IMR-90 (cell line): ENCODE results near the gene ARSH. TPM values are rescaled to one million over a fixed set of nuclear protein-coding genes. Genes with fewer than 3 reads are reported as not detected.

Experiments
- ATAC-seq: fragments of 200-7000 bp; cut with Tn5 transposase; 2 replicates; pipeline ENCODE4 v1.9.1; 2020; ENCODE audit warnings: low read depth, mild to moderate bottlenecking, moderate library complexity
- BruUV-seq: library from RNA; stranded (reverse); fragments of 400-500 nt; replicated peaks from 2 replicates; lab custom pipeline; 2021; lab: Mats Ljungman, UMichigan
- CTCF ChIA-PET: fragments of 300-600 bp; formaldehyde crosslinking; extraction: SDS; loops from one replicate; lab custom pipeline; 2021; ENCODE audit warnings: antibody characterized with exemption; lab: Yijun Ruan, JAX
- POLR2A ChIA-PET: fragments of 300-600 bp; sonication (Branson Sonifier 250); formaldehyde crosslinking; loops from one replicate; lab custom pipeline; 2022; ENCODE audit warnings: antibody characterized with exemption; ENCODE audit not compliant: unreplicated experiment; lab: Charles Lee
- DNase-seq: peaks from one replicate; pipeline ENCODE4 v3.0.0; 2013
- H2AFZ ChIP-seq: replicated peaks from 2 replicates; pipeline ENCODE3; 2013; ENCODE audit warnings: low read length, mild to moderate bottlenecking; ENCODE audit not compliant: poor library complexity
- H2AK5ac ChIP-seq: 2 replicates; pipeline ENCODE4 v1.6.1; 2013; ENCODE audit warnings: low read depth, low read length, inconsistent platforms
- H2AK9ac ChIP-seq: replicated peaks from 2 replicates; pipeline ENCODE3; 2013; ENCODE audit warnings: mild to moderate bottlenecking, low read depth, low read length, moderate library complexity; ENCODE audit not compliant: poor library complexity
- H2BK120ac ChIP-seq: 2 replicates; pipeline ENCODE4 v1.6.1; 2013; ENCODE audit warnings: low read depth, low read length, inconsistent platforms
- H2BK15ac ChIP-seq: 3 replicates; pipeline ENCODE4 v1.6.1; 2013; ENCODE audit warnings: low read depth, low read length, inconsistent platforms
- H2BK20ac ChIP-seq: 2 replicates; pipeline ENCODE4 v1.6.1; 2013; ENCODE audit warnings: low read depth, mild to moderate bottlenecking, inconsistent platforms, low read length, moderate library complexity
- H2BK5ac ChIP-seq: 2 replicates; pipeline ENCODE4 v1.6.1; 2013; ENCODE audit warnings: mild to moderate bottlenecking, low read depth, low read length, inconsistent platforms; ENCODE audit not compliant: poor library complexity, severe bottlenecking
- H3K14ac ChIP-seq: replicated peaks from 2 replicates; pipeline ENCODE4 v1.6.1; 2013; ENCODE audit warnings: low read depth, low read length, inconsistent platforms
- H3K18ac ChIP-seq: 2 replicates; pipeline ENCODE4 v1.6.1; 2013; ENCODE audit warnings: low read depth, low read length, control low read depth
- H3K23ac ChIP-seq: 2 replicates; pipeline ENCODE4 v1.6.1; 2013; ENCODE audit warnings: low read depth, low read length, inconsistent platforms
- H3K27ac ChIP-seq: 2 replicates; pipeline ENCODE4 v1.5.1; 2013; ENCODE audit warnings: mild to moderate bottlenecking, control low read depth, low read length; ENCODE audit not compliant: insufficient read depth
- H3K27me3 ChIP-seq: 2 replicates; pipeline ENCODE4 v1.6.1; 2013; ENCODE audit warnings: low read length; ENCODE audit not compliant: control insufficient read depth, insufficient read depth
- H3K36me3 ChIP-seq: 2 replicates; pipeline ENCODE4 v1.6.1; 2013; ENCODE audit warnings: low read length, mixed read lengths; ENCODE audit not compliant: control insufficient read depth, insufficient read depth
- H3K4ac ChIP-seq: 2 replicates; pipeline ENCODE4 v1.6.1; 2013; ENCODE audit warnings: low read depth, low read length, inconsistent platforms
- H3K4me1 ChIP-seq: 2 replicates; pipeline ENCODE4 v1.6.1; 2013; ENCODE audit warnings: low read length, mixed read lengths; ENCODE audit not compliant: control insufficient read depth, insufficient read depth
- H3K4me2 ChIP-seq: 2 replicates; pipeline ENCODE4 v1.6.1; 2013; ENCODE audit warnings: low read depth, mild to moderate bottlenecking, control low read depth, low read length, moderate library complexity
- H3K4me3 ChIP-seq: 2 replicates; pipeline ENCODE4 v1.5.1; 2013; ENCODE audit warnings: low read depth, mild to moderate bottlenecking, control low read depth, low read length, moderate library complexity; ENCODE audit not compliant: insufficient read depth
- H3K56ac ChIP-seq: 2 replicates; pipeline ENCODE4 v1.6.1; 2013; ENCODE audit warnings: low read length, inconsistent platforms; ENCODE audit not compliant: insufficient read depth; ENCODE audit errors: extremely low read depth
- H3K79me1 ChIP-seq, 2 experiments: 2 replicates each; pipeline ENCODE4 v1.6.1; 2013; ENCODE audit warnings: low read length in 2 of 2, inconsistent platforms in 1 of 2, low read depth in 1 of 2
- H3K9ac ChIP-seq: 2 replicates; pipeline ENCODE4 v1.6.1; 2013; ENCODE audit warnings: low read depth, low read length, control low read depth
- H3K9me1 ChIP-seq: 2 replicates; pipeline ENCODE4 v1.6.1; 2013; ENCODE audit warnings: low read length, inconsistent platforms; ENCODE audit not compliant: insufficient read depth
- H3K9me3 ChIP-seq: 2 replicates; pipeline ENCODE4 v1.6.1; 2013; ENCODE audit warnings: low read length; ENCODE audit not compliant: control insufficient read depth, insufficient read depth
- H4K20me1 ChIP-seq: 2 replicates; pipeline ENCODE4 v1.6.1; 2013; ENCODE audit warnings: low read length, inconsistent platforms; ENCODE audit not compliant: insufficient read depth
- H4K5ac ChIP-seq: 2 replicates; pipeline ENCODE4 v1.6.1; 2013; ENCODE audit warnings: mild to moderate bottlenecking, low read depth, low read length, control low read depth
- H4K8ac ChIP-seq, 2 experiments: 2 replicates each; pipeline ENCODE4 v1.6.1; 2013; ENCODE audit warnings: low read depth in 2 of 2, low read length in 2 of 2, control low read depth in 1 of 2, inconsistent platforms in 1 of 2
- H4K91ac ChIP-seq: 2 replicates; pipeline ENCODE4 v1.6.1; 2013; ENCODE audit warnings: low read depth, low read length, inconsistent platforms; ENCODE audit not compliant: insufficient read depth
- BHLHE40 ChIP-seq: fragments of 150-350 bp; IDR thresholded peaks from 2 replicates; pipeline ENCODE4 v1.6.1; 2016; ENCODE audit warnings: mild to moderate bottlenecking, low read depth, low read length
- CEBPB ChIP-seq: IDR thresholded peaks from 2 replicates; pipeline ENCODE4 v1.6.1; 2012; ENCODE audit warnings: low read depth, low read length, improper control_type of control experiment
- MAFK ChIP-seq: IDR thresholded peaks from 2 replicates; pipeline ENCODE4 v1.6.1; 2012; ENCODE audit warnings: low read depth, low read length, improper control_type of control experiment
- MAZ ChIP-seq: IDR thresholded peaks from 2 replicates; pipeline ENCODE4 v1.6.1; 2012; ENCODE audit warnings: low read depth, mild to moderate bottlenecking, low read length, improper control_type of control experiment, moderate library complexity, borderline replicate concordance
- MXI1 ChIP-seq: IDR thresholded peaks from 2 replicates; pipeline ENCODE4 v1.6.1; 2012; ENCODE audit warnings: low read depth, mild to moderate bottlenecking, low read length, moderate library complexity, borderline replicate concordance
- NFE2L2 ChIP-seq: fragments of 150-350 bp; IDR thresholded peaks from 2 replicates; pipeline ENCODE4 v1.6.1; 2016; ENCODE audit warnings: low read depth, mild to moderate bottlenecking, low read length
- RAD21 ChIP-seq: IDR thresholded peaks from 2 replicates; pipeline ENCODE4 v1.6.1; 2012; ENCODE audit warnings: low read length, improper control_type of control experiment
- RCOR1 ChIP-seq: IDR thresholded peaks from 2 replicates; pipeline ENCODE4 v1.6.1; 2012; ENCODE audit warnings: mild to moderate bottlenecking, low read length, improper control_type of control experiment; ENCODE audit not compliant: insufficient replicate concordance
- RFX5 ChIP-seq: IDR thresholded peaks from 2 replicates; pipeline ENCODE4 v1.8.0; 2012; ENCODE audit warnings: low read depth, mild to moderate bottlenecking, low read length, moderate library complexity
- WGBS, 2 experiments: methylation state at CpG; one replicate each; pipeline versions ENCODE4 v1.1.5 to v1.1.7; 2013; ENCODE audit warnings: missing lambda C conversion rate in 2 of 2; ENCODE audit not compliant: insufficient read length in 1 of 2; ENCODE audit errors: extremely low coverage in 2 of 2; 5-methylcytosine and 5-hydroxymethylcytosine counted together
- dilution Hi-C: fragments of 300-500 bp; cut with HindIII; formaldehyde crosslinking; loops from one replicate; pipeline ENCODE4 v1.14.3; 2018; ENCODE audit warnings: low sequenced_read_pairs; ENCODE audit not compliant: unreplicated experiment
- in situ Hi-C: fragments of 300-500 bp; cut with MboI; formaldehyde crosslinking; loops from 3 replicates; pipeline ENCODE4 v1.14.3; 2019; ENCODE audit warnings: low sequenced_read_pairs, inconsistent platforms, mixed read lengths
- intact Hi-C: fragments of 100-400 bp; cut with micrococcal nuclease; formaldehyde crosslinking; loops from 2 replicates; pipeline ENCODE4 v1.10.0; 2022
- polyA plus RNA-seq, 3 experiments: library from polyadenylated mRNA; depleted of rRNA; stranded (reverse); fragments of >200 nt; gene quantifications; 2 replicates each; pipeline ENCODE4 v1.2.3, GENCODE V29; 2012; ENCODE audit warnings: low replicate concordance in 1 of 3
- total RNA-seq: library from RNA; depleted of rRNA; stranded (reverse); fragments of >200 nt; gene quantifications from 2 replicates; pipeline ENCODE4 v1.2.3, GENCODE V29; 2012
- TF ChIP-seq, protein P1 (sequence below): conservative IDR thresholded peaks from 2 replicates; pipeline ENCODE4 v1.5.1; 2012; ENCODE audit warnings: mild to moderate bottlenecking, low read depth, low read length, improper control_type of control experiment
- TF ChIP-seq, protein P2 (sequence below): fragments of 150-350 bp; IDR thresholded peaks from 2 replicates; pipeline ENCODE4 v1.6.1; 2017; ENCODE audit warnings: mild to moderate bottlenecking, antibody characterized with exemption, low read length, low read depth

Gene ARSH
- total and polyA plus RNA-seq, 2 of the 4 experiments (the other 2 are of a cell fraction), result not detected

DNA sequence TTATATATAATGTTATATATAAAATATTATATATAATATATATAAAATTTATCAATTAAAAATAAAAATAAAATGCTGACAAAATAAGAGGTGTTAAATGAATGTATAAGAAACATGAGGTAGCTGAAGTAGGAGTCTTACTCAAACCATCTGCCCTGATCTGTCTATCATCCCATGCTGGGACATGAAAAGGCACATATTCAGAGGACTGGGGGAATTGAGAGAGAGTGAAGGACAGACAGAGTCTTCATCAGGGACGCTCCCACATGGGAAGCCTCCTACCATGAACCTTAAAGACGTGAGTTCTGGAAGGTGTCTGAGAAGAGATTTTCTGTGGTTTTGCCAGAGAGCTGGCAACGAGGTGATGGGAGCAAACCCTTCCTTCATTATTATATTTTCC lies 30.9 kb downstream of the ARSH start:
- H3K4ac ChIP-seq, result no peak overlapping the region
- no peak overlapping the region for H2BK20ac ChIP-seq
- no peaks in the 10 kb centered on the region for H4K20me1 ChIP-seq
- no peaks in the 10 kb centered on the region for H3K4me1 ChIP-seq
- H2BK5ac ChIP-seq, result no peak overlapping the region
- no peaks in the 10 kb centered on the region for H3K79me1 ChIP-seq
- TF ChIP-seq MXI1 (no peak), CEBPB (no peak), RCOR1 (no peak), RAD21 (no peak), RFX5 (no peak), MAFK (no peak), NFE2L2 (no peak), BHLHE40 (no peak), MAZ (no peak)
- TF ChIP-seq, protein P1, sequence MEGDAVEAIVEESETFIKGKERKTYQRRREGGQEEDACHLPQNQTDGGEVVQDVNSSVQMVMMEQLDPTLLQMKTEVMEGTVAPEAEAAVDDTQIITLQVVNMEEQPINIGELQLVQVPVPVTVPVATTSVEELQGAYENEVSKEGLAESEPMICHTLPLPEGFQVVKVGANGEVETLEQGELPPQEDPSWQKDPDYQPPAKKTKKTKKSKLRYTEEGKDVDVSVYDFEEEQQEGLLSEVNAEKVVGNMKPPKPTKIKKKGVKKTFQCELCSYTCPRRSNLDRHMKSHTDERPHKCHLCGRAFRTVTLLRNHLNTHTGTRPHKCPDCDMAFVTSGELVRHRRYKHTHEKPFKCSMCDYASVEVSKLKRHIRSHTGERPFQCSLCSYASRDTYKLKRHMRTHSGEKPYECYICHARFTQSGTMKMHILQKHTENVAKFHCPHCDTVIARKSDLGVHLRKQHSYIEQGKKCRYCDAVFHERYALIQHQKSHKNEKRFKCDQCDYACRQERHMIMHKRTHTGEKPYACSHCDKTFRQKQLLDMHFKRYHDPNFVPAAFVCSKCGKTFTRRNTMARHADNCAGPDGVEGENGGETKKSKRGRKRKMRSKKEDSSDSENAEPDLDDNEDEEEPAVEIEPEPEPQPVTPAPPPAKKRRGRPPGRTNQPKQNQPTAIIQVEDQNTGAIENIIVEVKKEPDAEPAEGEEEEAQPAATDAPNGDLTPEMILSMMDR, result no peak
- TF ChIP-seq, protein P2, sequence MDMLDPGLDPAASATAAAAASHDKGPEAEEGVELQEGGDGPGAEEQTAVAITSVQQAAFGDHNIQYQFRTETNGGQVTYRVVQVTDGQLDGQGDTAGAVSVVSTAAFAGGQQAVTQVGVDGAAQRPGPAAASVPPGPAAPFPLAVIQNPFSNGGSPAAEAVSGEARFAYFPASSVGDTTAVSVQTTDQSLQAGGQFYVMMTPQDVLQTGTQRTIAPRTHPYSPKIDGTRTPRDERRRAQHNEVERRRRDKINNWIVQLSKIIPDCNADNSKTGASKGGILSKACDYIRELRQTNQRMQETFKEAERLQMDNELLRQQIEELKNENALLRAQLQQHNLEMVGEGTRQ, result no peak
- H2BK120ac ChIP-seq, result no peak overlapping the region
- H3K27me3 ChIP-seq, result no peaks in the 10 kb centered on the region
- no TSS peak for BruUV-seq
- CTCF ChIA-PET, result no interaction called here
- H4K8ac ChIP-seq, result no peak overlapping the region
- no peak overlapping the region for H3K9ac ChIP-seq
- ATAC-seq (no peak), DNase-seq (no peak)
- H3K36me3 ChIP-seq, result no peaks in the 10 kb centered on the region
- no peak overlapping the region for H3K56ac ChIP-seq
- H4K91ac ChIP-seq, result no peak overlapping the region
- H2AFZ ChIP-seq, result no peak overlapping the region
- no peak overlapping the region for H3K23ac ChIP-seq
- no peak overlapping the region for H3K4me3 ChIP-seq
- no peak overlapping the region for H3K4me2 ChIP-seq
- no peak overlapping the region for H3K27ac ChIP-seq
- no peak overlapping the region for H3K14ac ChIP-seq
- no peak overlapping the region for H2BK15ac ChIP-seq
- no CpG with 5 or more reads among the region's 3 CpGs for WGBS, 2 experiments
- H4K5ac ChIP-seq, result no peak overlapping the region
- dilution Hi-C loops, result no loop called here
- intact Hi-C loops, result no loop called here
- H2AK9ac ChIP-seq, result no peak overlapping the region
- H3K9me3 ChIP-seq, result 0 out of 2 replicates have a peak, but pooled peaks cover 1% of the 10 kb centered on the region
- H3K18ac ChIP-seq, result no peak overlapping the region
- POLR2A ChIA-PET, result no interaction called here
- no peaks in the 10 kb centered on the region for H3K9me1 ChIP-seq
- in situ Hi-C loops, result no loop called here
- no peak overlapping the region for H2AK5ac ChIP-seq
